ENCODE results near the gene RAB9B. TPM values are rescaled to one million over a fixed set of nuclear protein-coding genes. Genes with fewer than 3 reads are reported as not detected.

RAB9B gene
- polyA plus RNA-seq, 1 donor from 2014 or later, result 0.39 TPM

Other genes with a start within 250 kb of the RAB9B start
- 26.0 TPM for gene TCEAL4, start 246.7 kb downstream of the RAB9B start, polyA plus RNA-seq
- 8.7 TPM for gene TCEAL3, start 224.3 kb downstream of the RAB9B start, polyA plus RNA-seq
- 22.3 TPM for gene TCEAL1, start 203.3 kb downstream of the RAB9B start, polyA plus RNA-seq
- gene MORF4L2, start 145.6 kb downstream of the RAB9B start, polyA plus RNA-seq, result 60.3 TPM
- gene TMEM31, start 121.3 kb downstream of the RAB9B start, polyA plus RNA-seq, result not detected
- not detected for gene PLP1, start 55.4 kb downstream of the RAB9B start, polyA plus RNA-seq
- gene TMSB15B, start 130.4 kb upstream of the RAB9B start, polyA plus RNA-seq, result 13.8 TPM
- gene H2BW1, start 181.5 kb upstream of the RAB9B start, polyA plus RNA-seq, result not detected
- gene H2BW2, start 207.7 kb upstream of the RAB9B start, polyA plus RNA-seq, result not detected
- gene TMSB15C, start 244.0 kb upstream of the RAB9B start, polyA plus RNA-seq, result 0.66 TPM